H9 (cell line): ENCODE results near the gene TIPIN. TPM values are rescaled to one million over a fixed set of nuclear protein-coding genes. Genes with fewer than 3 reads are reported as not detected.

Experiments used
- DNase-seq: peaks from one replicate; pipeline ENCODE4 v3.0.0-alpha.2; 2017
- H2AFZ ChIP-seq: one replicate; pipeline ENCODE4 v1.6.1; 2013; ENCODE audit warnings: mild to moderate bottlenecking, low read length, control low read depth, moderate library complexity
- H2AK5ac ChIP-seq: 2 replicates; pipeline ENCODE4 v1.6.1; 2013; ENCODE audit warnings: low read length, control low read depth, mixed read lengths; ENCODE audit not compliant: insufficient read length
- H2BK120ac ChIP-seq: one replicate; pipeline ENCODE4 v1.6.1; 2013; ENCODE audit warnings: low read depth, mild to moderate bottlenecking, low read length, control low read depth, inconsistent platforms; ENCODE audit not compliant: poor library complexity, severe bottlenecking
- H2BK12ac ChIP-seq: 2 replicates; pipeline ENCODE4 v1.6.1; 2013; ENCODE audit warnings: low read length, control low read depth, mixed read lengths, low read depth; ENCODE audit not compliant: insufficient read length
- H2BK15ac ChIP-seq: 2 replicates; pipeline ENCODE4 v1.6.1; 2013; ENCODE audit warnings: low read depth, low read length, control low read depth
- H2BK20ac ChIP-seq: one replicate; pipeline ENCODE4 v1.6.1; 2013; ENCODE audit warnings: low read depth, mild to moderate bottlenecking, low read length, control low read depth, inconsistent platforms; ENCODE audit not compliant: poor library complexity, severe bottlenecking
- H2BK5ac ChIP-seq: 2 replicates; pipeline ENCODE4 v1.6.1; 2013; ENCODE audit warnings: low read length, control low read depth, mixed read lengths; ENCODE audit not compliant: insufficient read length
- H3K14ac ChIP-seq: 2 replicates; pipeline ENCODE4 v1.6.1; 2013; ENCODE audit warnings: low read length, control low read depth; ENCODE audit not compliant: insufficient read depth
- H3K18ac ChIP-seq: 2 replicates; pipeline ENCODE4 v1.6.1; 2013; ENCODE audit warnings: low read depth, mild to moderate bottlenecking, mixed read lengths, low read length, control low read depth; ENCODE audit not compliant: insufficient read length
- H3K23ac ChIP-seq: 2 replicates; pipeline ENCODE4 v1.6.1; 2013; ENCODE audit warnings: low read length, control low read depth, mixed read lengths, low read depth; ENCODE audit not compliant: insufficient read length
- H3K23me2 ChIP-seq: 2 replicates; pipeline ENCODE4 v1.6.1; 2013; ENCODE audit warnings: low read depth, mild to moderate bottlenecking, mixed read lengths, low read length, control low read depth; ENCODE audit not compliant: insufficient read length, poor library complexity, severe bottlenecking
- H3K27ac ChIP-seq: 2 replicates; pipeline ENCODE4 v1.5.1; 2013; ENCODE audit warnings: low read length, control low read depth, mixed read lengths, low read depth; ENCODE audit not compliant: insufficient read length
- H3K27me3 ChIP-seq: 2 replicates; pipeline ENCODE4 v1.6.1; 2013; ENCODE audit warnings: low read length, control low read depth, inconsistent platforms; ENCODE audit not compliant: insufficient read depth
- H3K4ac ChIP-seq: 2 replicates; pipeline ENCODE4 v1.6.1; 2013; ENCODE audit warnings: low read depth, mild to moderate bottlenecking, control low read depth, inconsistent platforms, low read length, moderate library complexity
- H3K4me1 ChIP-seq: 2 replicates; pipeline ENCODE4 v1.6.1; 2013; ENCODE audit warnings: low read length, control low read depth, inconsistent platforms; ENCODE audit not compliant: insufficient read depth
- H3K4me2 ChIP-seq: 2 replicates; pipeline ENCODE4 v1.6.1; 2013; ENCODE audit warnings: low read length, control low read depth, mixed read lengths; ENCODE audit not compliant: insufficient read length, insufficient read depth
- H3K56ac ChIP-seq: 2 replicates; pipeline ENCODE4 v1.6.1; 2013; ENCODE audit warnings: low read depth, mild to moderate bottlenecking, mixed read lengths, low read length, control low read depth; ENCODE audit not compliant: insufficient read length
- H3K79me1 ChIP-seq: 2 replicates; pipeline ENCODE4 v1.6.1; 2013; ENCODE audit warnings: low read depth, mild to moderate bottlenecking, moderate library complexity, low read length, control low read depth, inconsistent platforms; ENCODE audit not compliant: insufficient read depth, poor library complexity, severe bottlenecking
- H3K79me2 ChIP-seq: 2 replicates; pipeline ENCODE4 v1.6.1; 2013; ENCODE audit warnings: low read length, control low read depth, inconsistent platforms; ENCODE audit not compliant: insufficient read depth
- H3K9ac ChIP-seq: 2 replicates; pipeline ENCODE4 v1.6.1; 2013; ENCODE audit warnings: low read length, control low read depth, mixed read lengths; ENCODE audit not compliant: insufficient read length; ENCODE audit errors: extremely low read depth
- H3K9me3 ChIP-seq: one replicate; pipeline ENCODE4 v1.6.1; 2013; ENCODE audit warnings: low read depth, low read length, inconsistent platforms; ENCODE audit not compliant: control insufficient read depth
- H3T11ph ChIP-seq: one replicate; pipeline ENCODE4 v1.6.1; 2013; ENCODE audit warnings: mild to moderate bottlenecking, low read length, control low read depth, inconsistent platforms
- H4K20me1 ChIP-seq: one replicate; pipeline ENCODE4 v1.6.1; 2013; ENCODE audit not compliant: control insufficient read depth, insufficient read length, insufficient read depth
- H4K5ac ChIP-seq: 2 replicates; pipeline ENCODE4 v1.6.1; 2013; ENCODE audit warnings: low read depth, mild to moderate bottlenecking, mixed read lengths, low read length, control low read depth; ENCODE audit not compliant: insufficient read length
- H4K8ac ChIP-seq: replicated peaks from 2 replicates; pipeline ENCODE4 v1.6.1; 2013; ENCODE audit warnings: low read length, control low read depth, mixed read lengths, low read depth; ENCODE audit not compliant: insufficient read length
- H4K91ac ChIP-seq: 2 replicates; pipeline ENCODE4 v1.6.1; 2013; ENCODE audit warnings: low read depth, mild to moderate bottlenecking, moderate library complexity, mixed read lengths, low read length, control low read depth; ENCODE audit not compliant: insufficient read length
- H3K27ac Mint-ChIP-seq, 3 experiments: 2 replicates in 2 of 3; 3 replicates in 1 of 3; pipeline ENCODE4 v1.8.0; 2020 to 2021; ENCODE audit warnings: mixed read lengths in 3 of 3, mild to moderate bottlenecking in 1 of 3, moderate library complexity in 1 of 3
- H3K27me3 Mint-ChIP-seq: 2 replicates; pipeline ENCODE4 v1.8.0; 2021; ENCODE audit warnings: low read depth, mild to moderate bottlenecking, moderate library complexity, mixed read lengths
- H3K36me3 Mint-ChIP-seq, 3 experiments: 2 replicates in 2 of 3; 3 replicates in 1 of 3; pipeline ENCODE4 v1.8.0; 2020 to 2021; ENCODE audit warnings: low read depth in 3 of 3, mixed read lengths in 3 of 3; ENCODE audit not compliant: insufficient read depth in 1 of 3
- H3K4me1 Mint-ChIP-seq, 2 experiments: 2 replicates each; pipeline ENCODE4 v1.8.0; 2020; ENCODE audit warnings: mixed read lengths in 2 of 2
- H3K4me3 Mint-ChIP-seq, 2 experiments: 2 replicates in 1 of 2; 3 replicates in 1 of 2; pipeline ENCODE4 v1.8.0; 2020 to 2021; ENCODE audit warnings: mild to moderate bottlenecking in 2 of 2, mixed read lengths in 2 of 2, moderate library complexity in 1 of 2
- H3K9me3 Mint-ChIP-seq, 2 experiments: 2 replicates in 1 of 2; 3 replicates in 1 of 2; pipeline ENCODE4 v1.8.0; 2020; ENCODE audit warnings: mild to moderate bottlenecking in 2 of 2, mixed read lengths in 2 of 2, moderate library complexity in 1 of 2
- WGBS: extraction: QIAGEN DNeasy Blood & Tissue Kit; methylation state at CpG from one replicate; pipeline ENCODE4 v1.1.7; 2013; ENCODE audit warnings: missing lambda C conversion rate, low lambda C conversion rate, mixed read lengths; ENCODE audit not compliant: insufficient read length; ENCODE audit errors: extremely low coverage; 5-methylcytosine and 5-hydroxymethylcytosine counted together
- total RNA-seq: library from RNA; stranded (reverse); gene quantifications from 2 replicates; pipeline ENCODE4 v1.2.1, GENCODE V29; 2021
- TF ChIP-seq, protein P1 (sequence below): fragments of 200-600 bp; sonication (generic); conservative IDR thresholded peaks from 3 replicates; pipeline ENCODE4 v1.8.0; 2021; ENCODE audit warnings: antibody characterized with exemption, mild to moderate bottlenecking

TIPIN gene
- total RNA-seq, 1 experiment from 2014 or later: 26.9 TPM

DNA sequence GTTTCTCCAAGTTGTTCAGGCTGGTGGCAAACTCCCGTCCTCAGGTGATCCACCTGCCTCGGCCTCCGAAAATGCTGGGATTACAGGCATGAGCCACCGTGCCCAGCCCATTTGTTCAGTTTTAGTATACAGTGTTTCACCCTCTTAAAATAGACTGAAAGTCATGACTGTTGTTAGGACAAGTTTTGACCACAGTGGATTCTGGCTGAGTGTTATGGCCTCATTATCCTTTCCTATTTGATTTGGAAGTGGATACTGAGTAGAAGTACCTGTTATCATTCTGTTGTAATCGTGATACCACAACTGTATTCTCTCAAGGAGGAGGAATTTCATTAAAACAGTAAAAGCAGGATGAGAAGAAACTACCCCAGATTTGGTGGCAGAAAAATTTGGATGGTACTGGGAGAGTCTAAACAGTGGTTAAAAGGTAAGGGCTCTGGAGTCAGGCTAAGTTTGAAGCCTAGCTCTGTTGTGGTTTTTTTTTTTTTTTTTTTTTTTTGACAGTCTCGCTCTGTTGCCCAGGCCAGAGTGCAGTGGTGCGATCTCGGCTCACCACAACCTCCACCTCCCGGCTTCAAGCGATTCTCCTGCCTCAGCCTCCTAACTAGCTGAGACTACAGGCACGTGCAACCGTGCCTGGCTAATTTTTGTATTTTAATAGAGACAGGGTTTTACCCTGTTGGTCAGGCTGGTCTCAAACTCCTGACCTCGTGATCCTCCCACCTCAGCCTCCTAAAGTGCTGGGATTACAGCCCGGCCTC is 32.8 kb upstream of the TIPIN start:
- no peak for DNase-seq
- Mint-ChIP-seq H3K4me3 (peak overlapping the region; percentile 83 to 94; a peak in 3 of 5 replicates), H3K27me3 (no peaks in the 10 kb centered on the region), H3K27ac (peak overlapping the region in 1 of 3 experiments; percentile 77; a peak in 2 of 7 replicates), H3K36me3 (peaks cover 9 to 12% (median 11%) of the 10 kb centered on the region in 3 experiments; a peak in 6 of 7 replicates), H3K9me3 (no peaks in the 10 kb centered on the region; a peak in 1 of 5 replicates), H3K4me1 (peaks cover 28 to 36% of the 10 kb centered on the region in 2 experiments)
- peaks cover 1% of the 10 kb centered on the region for H3K79me1 ChIP-seq
- H4K8ac ChIP-seq: no peak overlapping the region
- no peak overlapping the region for H3K9ac ChIP-seq
- H3K79me2 ChIP-seq: peaks cover 40% of the 10 kb centered on the region
- no peak overlapping the region for H2BK15ac ChIP-seq
- H3K27me3 ChIP-seq: no peaks in the 10 kb centered on the region
- H2BK120ac ChIP-seq: no peak overlapping the region
- no peaks in the 10 kb centered on the region for H4K20me1 ChIP-seq
- no peaks in the 10 kb centered on the region for H3K4me1 ChIP-seq
- H3K4me2 ChIP-seq: no peak overlapping the region
- H3K4ac ChIP-seq: no peak overlapping the region
- H3K18ac ChIP-seq: no peak overlapping the region
- H2AFZ ChIP-seq: no peak overlapping the region
- no peak overlapping the region for H4K5ac ChIP-seq
- H3K27ac ChIP-seq: no peak overlapping the region
- H3K9me3 ChIP-seq: no peaks in the 10 kb centered on the region
- TF ChIP-seq, protein P1, sequence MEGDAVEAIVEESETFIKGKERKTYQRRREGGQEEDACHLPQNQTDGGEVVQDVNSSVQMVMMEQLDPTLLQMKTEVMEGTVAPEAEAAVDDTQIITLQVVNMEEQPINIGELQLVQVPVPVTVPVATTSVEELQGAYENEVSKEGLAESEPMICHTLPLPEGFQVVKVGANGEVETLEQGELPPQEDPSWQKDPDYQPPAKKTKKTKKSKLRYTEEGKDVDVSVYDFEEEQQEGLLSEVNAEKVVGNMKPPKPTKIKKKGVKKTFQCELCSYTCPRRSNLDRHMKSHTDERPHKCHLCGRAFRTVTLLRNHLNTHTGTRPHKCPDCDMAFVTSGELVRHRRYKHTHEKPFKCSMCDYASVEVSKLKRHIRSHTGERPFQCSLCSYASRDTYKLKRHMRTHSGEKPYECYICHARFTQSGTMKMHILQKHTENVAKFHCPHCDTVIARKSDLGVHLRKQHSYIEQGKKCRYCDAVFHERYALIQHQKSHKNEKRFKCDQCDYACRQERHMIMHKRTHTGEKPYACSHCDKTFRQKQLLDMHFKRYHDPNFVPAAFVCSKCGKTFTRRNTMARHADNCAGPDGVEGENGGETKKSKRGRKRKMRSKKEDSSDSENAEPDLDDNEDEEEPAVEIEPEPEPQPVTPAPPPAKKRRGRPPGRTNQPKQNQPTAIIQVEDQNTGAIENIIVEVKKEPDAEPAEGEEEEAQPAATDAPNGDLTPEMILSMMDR: no peak
- H3K23ac ChIP-seq: no peak overlapping the region
- no peak overlapping the region for H2BK5ac ChIP-seq
- H2AK5ac ChIP-seq: no peak overlapping the region
- H3K23me2 ChIP-seq: peaks cover 10% of the 10 kb centered on the region
- H2BK12ac ChIP-seq: no peak overlapping the region
- H2BK20ac ChIP-seq: no peak overlapping the region
- no peak overlapping the region for H3T11ph ChIP-seq
- no peak overlapping the region for H4K91ac ChIP-seq
- no peak overlapping the region for H3K14ac ChIP-seq
- no peak overlapping the region for H3K56ac ChIP-seq
- WGBS: no CpG with 5 or more reads among the region's 14 CpGs
